GM18498 (cell line): Measurements from ENCODE around the gene MICAL2.

Experiments
- ATAC-seq: cut with Tn5 transposase; IDR thresholded peaks from one replicate; pipeline ENCODE4 v1.9.1; 2021; ENCODE audit warnings: mild to moderate bottlenecking, moderate library complexity; ENCODE audit not compliant: unreplicated experiment

MICAL2 gene

DNA sequence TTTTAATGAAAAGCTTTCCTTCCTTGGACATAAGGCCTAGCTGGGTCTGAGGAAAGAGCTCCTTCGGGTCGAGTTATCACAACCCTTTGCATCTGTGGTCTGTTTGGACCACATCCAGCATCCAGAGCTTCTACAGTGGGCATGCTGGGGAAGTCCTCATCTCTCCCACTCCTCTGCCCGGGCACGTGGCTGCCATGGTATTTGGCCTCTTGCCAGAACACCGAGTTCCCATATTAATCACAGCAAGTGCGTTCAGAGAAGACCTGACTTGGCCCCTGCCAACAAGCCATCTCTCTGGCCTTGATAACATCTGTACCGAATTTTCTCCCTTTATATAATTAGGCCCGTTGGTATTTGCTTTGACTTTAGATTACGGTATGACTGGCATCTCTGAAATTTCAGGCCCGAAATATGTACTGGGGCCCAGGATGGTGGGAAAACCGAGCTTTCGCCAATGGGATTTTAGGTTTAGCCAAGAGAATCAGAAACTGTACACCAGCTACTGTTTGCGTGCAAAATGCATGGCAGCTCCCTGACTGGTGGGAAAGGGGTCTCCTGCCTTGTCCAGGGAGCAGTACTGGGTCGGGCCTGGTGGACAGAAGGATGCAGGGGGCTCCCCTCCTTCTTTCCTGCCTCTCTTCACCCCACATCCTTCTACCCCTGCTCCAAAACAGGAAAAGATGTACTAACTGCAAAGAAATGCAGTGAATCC lies 90.0 kb downstream of the MICAL2 start:
- ATAC-seq: no peak

DNA sequence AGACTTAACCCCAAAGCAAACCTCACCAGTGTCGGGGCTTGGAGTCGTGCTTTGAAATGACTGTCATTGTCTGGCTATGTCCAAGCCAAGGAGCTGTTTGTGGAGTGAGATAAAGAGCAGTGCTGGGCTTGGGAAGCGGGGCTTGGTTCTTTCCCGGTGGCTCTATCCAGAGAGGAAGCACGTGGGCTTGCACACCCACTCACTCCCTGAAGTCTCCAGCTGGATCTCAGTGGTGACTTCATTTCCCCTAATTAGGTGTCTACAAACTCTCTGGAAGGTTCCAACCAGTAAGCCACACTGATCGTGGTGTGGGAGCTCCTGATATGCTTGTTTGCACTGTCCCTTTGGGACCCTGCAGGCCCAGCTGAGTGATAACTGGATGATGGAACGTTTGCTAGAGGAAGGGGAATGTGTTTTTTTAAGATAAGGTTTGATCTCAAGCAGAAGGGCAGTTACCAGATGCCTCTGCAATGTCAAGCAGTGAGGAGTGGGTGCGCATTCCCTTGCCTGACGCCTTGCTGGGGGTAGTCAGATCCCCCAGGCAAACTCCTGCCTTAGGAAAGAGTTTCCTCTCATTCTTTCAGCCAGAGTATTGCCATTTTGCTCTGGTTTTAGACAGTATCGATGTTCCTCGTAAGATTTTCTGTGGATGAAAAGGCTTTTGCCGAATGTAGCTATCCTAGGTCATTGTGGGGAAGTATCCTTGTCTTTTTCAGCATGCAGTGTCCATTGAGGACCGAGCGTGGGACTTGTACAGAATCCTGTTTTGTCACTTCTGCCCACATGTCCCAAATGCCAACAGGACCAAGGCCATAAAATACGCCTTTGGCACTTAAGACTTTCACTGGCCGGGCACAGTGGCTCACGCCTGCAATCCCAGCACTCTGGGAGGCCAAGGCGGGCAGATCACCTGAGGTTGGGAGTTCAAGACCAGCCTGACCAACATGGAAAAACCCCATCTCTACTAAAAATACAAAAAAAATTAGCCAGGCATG lies 90.9 kb downstream of the MICAL2 start:
- no peak for ATAC-seq

DNA sequence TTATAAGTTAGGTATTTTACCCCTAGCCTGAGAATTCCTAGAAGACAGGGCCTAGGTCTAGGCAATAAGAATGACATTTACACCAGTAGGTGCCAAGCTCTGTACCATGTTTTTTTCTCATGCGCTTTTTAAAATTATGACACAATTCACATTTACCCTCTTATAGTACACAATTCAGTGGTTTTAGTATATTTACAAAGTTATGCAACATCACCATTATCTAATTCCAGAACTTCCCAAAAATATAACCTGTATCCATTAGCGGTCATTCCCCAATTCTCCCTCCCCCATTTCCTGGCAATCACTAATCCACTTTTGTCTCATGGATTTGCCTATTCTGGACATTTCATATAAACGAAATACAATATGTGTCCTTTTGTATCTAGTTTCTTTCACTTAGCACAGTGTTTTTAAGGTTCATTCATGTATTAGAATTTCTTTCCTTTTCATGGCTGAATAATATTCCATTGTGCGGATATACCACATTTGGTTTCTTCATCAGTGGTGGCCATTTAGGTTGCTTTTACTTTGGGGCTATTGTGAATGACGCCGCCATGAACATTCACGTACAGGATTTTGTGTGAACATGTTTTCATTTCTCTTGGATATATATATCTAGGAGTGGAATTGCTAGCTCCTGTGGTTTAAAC lies 92.4 kb downstream of the MICAL2 start:
- ATAC-seq: no peak

DNA sequence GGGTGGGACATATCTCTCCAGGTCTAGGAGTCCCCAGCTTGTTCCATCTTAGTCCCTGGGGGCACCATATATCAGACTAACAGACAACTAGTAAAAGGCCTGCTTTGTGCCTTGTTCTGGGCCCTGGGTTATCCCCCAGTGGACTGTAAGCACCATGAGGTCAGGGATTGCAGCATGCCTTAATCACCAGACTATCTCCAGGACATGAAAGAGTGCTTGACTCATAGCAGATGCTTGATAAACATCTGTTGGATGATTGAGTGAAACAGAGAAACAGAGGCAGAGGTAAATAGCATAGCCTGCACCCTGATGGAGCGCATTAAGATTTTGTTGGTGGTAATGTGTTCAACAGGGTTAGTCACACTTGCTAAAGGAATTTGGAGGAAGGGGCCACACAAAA lies 94.1 kb downstream of the MICAL2 start:
- ATAC-seq: no peak

DNA sequence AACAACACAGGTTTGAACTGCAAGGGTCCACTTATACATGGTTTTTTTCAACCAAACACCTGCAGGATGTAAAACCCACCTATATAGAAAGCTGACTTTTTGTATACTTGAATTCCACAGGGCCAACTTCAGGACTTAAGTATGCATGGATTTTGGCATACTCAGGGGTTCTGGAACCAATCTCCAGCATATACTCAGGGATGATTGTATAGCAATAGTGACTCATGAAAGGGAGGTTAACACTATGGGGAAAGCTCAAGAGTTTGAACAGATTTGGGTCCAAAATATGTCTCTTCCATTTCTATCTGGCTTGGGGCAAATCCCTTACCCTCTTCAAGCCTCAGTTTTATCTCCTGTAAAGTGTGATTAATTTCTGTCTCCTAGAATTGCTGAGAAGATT lies 94.9 kb downstream of the MICAL2 start:
- no peak for ATAC-seq

DNA sequence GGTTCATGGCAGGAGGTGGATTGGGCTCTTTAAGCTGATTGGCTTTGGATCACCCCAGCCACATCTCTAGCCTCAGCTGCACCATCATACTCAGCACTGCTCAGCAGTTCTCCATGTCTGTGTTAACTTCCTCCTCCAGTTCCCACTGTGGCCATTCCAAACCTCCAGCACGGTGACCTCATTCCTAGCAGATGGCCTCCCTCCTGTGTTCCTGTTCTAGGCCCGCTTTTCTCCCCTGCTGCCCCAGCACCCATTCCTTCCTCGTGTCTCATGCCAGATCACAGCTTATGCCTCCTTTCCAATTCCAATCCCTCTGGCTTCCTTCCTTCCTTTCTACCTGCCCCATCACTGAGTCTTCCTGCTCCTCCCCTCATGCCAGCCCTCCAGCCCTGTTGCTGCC lies 96.1 kb downstream of the MICAL2 start:
- no peak for ATAC-seq

DNA sequence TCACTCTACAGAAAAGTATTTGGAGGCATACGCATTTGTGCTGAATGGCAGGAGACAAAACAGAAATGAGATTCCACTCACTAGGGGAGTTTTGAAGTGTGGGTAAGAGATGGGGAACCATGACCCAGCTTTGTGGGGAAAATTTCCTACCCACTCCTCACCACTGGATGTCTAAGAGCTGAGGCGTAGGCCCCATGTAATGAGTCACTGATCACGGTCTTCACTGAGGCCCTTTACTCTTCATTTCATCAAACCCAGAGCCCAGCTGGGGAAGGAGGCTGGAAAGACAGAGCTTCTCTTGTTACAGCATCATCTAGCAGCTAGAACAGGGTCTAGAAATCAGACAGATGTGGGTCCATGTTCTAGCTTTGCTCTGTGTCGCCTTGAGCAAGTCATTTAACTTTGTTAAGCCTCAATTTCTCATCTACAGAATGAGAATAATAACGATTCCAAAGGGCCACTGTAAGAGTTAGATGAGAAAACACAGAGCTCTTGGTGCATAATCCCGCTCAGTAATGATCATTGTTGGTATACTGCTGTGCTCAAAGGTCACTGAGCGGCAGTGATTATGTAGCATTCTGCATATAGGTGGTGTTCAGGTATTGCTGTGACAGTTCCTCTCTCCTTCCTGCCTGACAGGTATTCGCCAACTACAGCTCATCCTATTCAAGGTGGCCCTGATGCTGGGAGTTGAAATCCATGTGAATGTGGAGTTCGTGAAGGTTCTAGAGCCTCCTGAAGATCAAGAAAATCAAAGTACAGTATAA lies 97.2 kb downstream of the MICAL2 start:
- ATAC-seq: no peak

DNA sequence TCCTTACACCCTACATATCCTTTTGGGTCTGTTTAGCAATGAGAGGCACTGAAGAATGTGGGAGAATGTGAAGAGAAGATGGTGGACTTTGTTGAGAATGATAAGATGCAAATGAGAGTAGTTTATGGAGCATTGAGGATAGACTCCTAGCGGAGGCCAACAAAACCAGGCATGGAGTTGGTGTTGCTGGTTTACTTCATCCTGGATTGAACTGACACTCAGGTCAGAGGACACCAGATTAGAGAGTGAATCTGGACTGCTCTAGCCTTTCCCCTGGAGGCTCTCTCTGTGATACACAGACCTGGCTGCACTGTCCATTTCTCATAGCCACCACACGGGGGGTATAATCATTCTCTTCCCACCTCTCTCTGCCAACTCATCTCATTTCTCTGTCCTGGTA lies 98.7 kb downstream of the MICAL2 start:
- ATAC-seq: no peak

DNA sequence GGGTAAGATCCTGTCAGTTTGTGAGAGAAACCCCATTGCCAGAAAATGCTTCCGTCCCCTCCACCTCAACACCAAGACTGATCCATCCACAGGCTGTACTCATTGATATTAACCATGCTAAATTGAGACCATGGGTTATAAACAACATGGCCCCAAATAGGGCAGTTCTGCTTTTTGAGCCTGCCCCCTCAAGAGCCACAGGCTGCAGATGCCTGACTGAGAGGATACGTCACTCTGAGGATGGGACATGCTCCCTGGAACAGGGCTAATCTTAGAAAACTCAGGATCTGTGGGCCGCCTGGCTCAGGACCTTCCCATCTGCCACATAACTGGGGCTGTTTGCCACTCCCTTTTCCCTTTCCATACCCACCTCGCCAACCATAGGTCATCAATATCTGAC lies 99.8 kb downstream of the MICAL2 start:
- ATAC-seq: no peak

DNA sequence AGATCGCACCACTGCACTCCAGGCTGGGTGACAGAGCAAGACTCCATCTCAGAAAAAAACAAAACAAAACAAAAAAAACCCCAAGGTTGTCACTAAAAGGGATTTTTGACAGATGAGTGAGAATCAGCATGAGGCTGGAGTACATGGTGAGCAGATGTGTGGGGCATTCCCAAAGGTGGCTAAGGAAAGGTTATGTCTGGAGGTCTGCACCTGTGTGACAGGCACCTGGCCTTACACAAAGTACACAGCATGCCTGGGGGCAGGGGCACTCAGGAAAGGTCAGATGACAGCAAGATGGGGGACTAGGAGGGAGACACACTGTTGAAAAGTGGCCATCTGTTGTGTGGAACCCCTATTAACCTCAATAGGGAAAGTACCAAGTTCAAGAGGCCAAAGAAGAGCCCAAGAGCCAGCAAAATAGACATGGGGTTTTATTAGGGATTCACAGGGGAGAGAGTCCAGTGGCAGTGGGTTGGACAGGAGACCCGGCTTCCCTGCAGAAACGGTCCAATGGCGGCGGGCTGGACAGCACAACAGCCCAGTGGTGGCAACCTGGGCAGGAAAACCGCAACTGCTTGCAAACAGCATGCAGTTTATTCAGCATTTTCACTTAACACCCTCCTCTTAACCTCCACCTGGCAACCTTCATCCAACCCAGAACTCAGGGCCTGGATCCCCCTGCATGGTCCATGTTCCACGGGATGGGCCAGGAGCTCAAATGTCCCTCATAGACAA lies 101.1 kb downstream of the MICAL2 start:
- no peak for ATAC-seq

DNA sequence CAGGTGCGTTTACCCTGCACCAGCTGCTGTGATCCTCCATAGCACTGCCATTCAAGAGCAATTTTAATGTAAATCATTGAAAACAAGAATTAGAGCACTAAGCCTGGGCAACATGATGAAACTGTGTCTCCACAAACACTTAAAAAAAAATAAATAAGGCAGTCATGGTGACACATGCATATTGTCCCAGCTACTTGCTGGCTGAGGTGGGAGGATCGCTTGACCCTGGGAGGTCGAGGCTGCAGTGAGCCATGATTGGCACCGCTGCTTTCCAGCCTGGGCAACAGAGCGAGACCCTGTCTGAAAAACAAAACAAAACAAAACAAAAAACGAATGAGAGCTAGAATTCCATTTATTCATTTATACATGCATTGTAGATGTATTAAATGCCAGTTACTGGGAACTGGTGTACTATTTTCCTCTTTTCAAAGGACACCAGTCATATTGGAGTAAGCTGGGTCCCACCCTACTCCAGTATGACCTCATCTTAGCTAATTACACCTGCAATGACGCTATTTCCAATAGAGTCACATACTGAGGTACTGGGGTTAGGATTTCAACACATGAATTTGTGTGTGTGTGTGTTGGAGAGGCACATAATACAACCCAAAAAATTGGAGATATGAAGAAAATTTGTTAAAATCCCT lies 101.9 kb downstream of the MICAL2 start:
- ATAC-seq: no peak

DNA sequence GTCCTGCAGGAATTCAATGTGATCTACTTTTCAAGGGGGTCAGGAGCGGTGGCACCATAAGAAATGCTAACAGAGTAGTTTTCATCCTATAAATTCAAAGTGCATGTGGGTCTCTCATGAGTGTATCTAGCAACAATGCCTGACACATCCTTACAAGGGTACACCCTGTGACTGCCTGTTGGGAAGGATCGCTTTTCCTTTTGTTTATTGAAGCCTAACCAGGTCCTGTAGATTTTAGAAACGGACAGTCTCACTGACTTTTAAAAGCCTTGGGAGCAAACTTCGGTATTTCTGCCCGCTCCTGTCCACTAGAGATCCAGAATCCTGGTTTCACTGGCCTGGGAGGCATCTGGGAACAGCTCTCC lies 102.4 kb downstream of the MICAL2 start:
- no peak for ATAC-seq

DNA sequence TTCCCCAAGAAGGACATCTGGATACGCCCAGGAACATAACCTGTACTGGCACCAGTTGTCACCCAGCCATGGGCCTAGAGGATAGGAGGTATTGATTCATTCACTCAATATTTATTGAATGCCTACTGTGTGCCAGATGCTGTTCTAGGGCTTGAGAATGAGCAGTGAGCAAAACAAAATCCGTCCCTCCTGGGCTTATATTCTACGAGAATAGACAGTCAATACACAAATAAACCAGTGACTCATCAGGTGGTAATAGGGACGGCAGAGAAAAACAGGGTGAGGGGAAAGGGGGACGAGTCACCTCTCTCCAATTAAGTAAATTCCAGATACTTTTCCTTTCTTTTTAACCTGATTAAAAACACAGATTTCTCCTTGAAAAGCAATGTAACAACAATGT lies 103.5 kb downstream of the MICAL2 start:
- ATAC-seq: no peak

DNA sequence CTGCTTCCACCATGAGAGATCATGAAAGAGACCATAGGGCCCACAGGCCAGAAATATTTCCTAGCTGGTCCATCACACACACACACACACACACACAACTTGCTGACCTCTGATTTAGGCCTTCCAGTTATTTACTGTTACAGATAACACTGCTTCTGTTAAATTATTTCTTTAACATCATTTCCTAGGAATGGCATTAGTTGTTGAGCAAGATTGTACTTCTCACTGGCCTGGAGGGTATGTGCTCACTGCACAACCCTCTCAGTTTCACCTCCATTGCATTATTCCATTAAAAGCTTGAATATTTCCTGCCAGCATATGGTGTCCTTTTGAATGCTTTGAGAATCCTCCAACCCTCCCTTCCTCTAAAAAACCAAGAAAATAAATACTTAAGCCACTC lies 104.4 kb downstream of the MICAL2 start:
- no peak for ATAC-seq

DNA sequence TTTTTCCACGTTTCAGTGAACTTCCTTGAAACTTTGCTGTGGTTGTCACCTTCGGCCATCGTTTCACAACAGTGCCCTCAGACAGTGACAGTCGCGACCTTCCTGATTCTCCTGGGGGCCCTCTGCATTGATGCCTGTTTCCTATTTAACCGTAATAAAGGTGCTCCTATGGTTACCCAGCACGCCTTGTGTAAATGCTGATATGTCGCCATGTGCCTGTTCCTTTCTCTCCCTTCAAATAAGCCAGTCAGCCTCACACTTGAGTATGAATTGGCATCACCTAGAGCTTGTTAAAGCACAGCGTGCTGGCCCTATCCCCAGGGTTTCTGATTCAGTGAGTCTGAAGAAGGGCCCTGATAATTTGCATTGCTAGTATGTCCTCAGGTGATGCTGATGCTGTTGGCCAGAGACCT lies 104.8 kb downstream of the MICAL2 start:
- no peak for ATAC-seq

DNA sequence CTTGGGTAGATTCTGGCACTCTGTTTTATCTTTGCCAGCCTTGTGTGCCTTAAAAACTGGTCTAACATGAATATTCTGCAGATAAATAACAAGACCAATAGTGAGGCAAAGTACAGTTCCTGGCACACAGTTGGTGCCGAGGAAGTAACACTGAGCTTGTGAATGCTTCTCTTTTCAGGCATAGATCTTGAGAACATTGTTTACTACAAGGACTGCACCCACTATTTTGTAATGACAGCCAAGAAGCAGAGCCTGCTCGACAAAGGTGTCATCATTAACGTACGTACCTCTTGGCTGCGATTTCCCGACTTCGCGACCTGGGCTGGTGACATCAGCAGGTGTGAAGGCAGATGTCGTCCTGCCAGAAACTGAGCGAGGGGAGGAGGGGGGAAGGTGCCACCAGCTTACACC lies 105.7 kb downstream of the MICAL2 start:
- ATAC-seq: no peak

DNA sequence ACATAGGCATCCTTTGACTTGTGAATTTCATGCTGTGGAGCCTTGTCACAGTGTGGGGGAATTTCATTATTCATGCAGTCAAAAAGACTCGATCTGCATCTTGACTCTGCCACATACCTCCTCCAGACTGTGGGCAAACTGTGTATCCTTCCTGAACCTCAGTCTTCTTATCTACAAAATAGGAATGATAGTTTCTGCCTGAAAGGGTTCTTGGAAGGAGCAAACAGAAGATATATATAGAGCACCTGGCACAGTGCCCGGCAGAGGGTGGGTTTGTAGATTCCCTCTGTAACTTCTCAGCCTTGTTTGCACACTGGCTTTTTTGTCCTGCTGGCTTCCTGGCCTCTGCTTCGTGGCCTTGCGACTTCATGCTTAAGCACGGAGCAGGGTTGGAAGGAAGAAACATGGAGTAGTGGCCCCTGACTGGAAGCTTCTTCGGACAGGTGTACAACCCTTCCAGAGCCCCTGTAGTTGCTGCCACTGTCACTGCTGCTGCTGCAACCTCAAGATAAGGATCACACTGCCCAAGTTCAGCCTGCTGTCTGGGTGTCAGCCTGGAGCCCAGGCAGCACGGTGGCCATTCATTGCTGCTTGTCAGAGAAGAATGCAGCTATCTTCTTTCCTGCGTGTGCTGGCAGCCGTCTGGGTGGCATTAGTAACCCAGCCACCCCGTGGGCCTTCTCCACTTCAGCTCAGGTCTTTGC lies 106.4 kb downstream of the MICAL2 start:
- no peak for ATAC-seq

DNA sequence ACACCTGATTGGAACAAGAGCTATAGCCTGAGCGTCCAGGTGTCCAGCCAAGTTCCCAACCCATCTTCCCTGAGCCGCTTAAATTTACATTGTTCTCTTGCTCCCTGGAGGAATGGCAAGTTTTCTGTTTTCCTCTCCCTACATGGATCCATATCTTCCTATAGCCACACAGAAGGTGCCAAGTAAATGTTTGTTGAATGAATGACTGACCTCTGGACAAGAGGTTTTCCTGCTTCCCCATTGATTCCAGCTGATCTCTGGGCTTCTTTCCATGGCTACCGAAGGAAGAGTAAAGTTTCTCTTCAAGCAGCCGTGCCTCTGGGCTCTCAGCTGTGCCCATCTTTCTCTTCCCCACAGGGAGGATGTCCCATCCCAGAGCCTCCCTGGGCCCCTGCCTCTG lies 107.5 kb downstream of the MICAL2 start:
- no peak for ATAC-seq

DNA sequence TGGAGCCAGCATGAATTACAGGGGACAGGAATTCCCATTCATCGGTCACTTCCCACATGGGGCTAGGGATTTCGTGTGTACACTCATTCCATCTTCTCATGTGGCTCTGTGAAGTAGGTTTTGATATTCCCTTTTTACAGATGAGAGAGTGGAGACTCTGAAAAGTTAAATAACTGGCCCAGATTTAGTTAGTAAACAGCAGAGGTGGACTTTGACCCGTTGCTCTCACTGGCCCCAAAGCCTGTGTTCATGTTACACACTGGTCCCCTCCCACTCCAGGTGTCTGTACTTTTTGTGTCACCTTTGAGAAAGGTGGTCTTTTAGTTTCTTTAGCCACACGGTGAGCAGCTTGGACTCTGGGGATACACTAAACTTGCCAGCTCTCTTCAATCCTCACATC lies 108.5 kb downstream of the MICAL2 start:
- ATAC-seq: no peak
